Upper lobe of left lung (tissue), 6 donors: ENCODE results near the gene SLC15A1. TPM values are rescaled to one million over a fixed set of nuclear protein-coding genes. Genes with fewer than 3 reads are reported as not detected.

Source experiments
- ATAC-seq, 2 donors: fragments of 200-7000 bp; cut with Tn5 transposase; one replicate each; pipeline ENCODE4 v1.9.1; 2022; ENCODE audit warnings: mild to moderate bottlenecking in 2 of 2, moderate library complexity in 2 of 2; ENCODE audit not compliant: low FRiP score in 2 of 2
- DNase-seq, 2 donors: peaks; one replicate each; pipeline ENCODE4 v3.0.0-alpha.2; 2019 to 2020
- H3K27ac ChIP-seq, 4 donors: fragments of 200-600 bp; sonication (generic); one replicate each; pipeline ENCODE4 v1.5.1; 2016 to 2019
- H3K27me3 ChIP-seq, 4 donors: fragments of 200-600 bp; sonication (generic); one replicate each; pipeline ENCODE4 v1.5.1; 2017 to 2019
- H3K36me3 ChIP-seq, 4 donors: fragments of 200-600 bp; sonication (generic); one replicate each; pipeline ENCODE4 v1.5.1; 2016 to 2019
- H3K4me1 ChIP-seq, 4 donors: fragments of 200-600 bp; sonication (generic); one replicate each; pipeline ENCODE4 v1.5.1; 2018 to 2019
- H3K4me3 ChIP-seq, 4 donors: fragments of 200-600 bp; sonication (generic); one replicate each; pipeline ENCODE4 v1.5.1; 2017 to 2019; ENCODE audit warnings: mild to moderate bottlenecking in 2 of 4, moderate library complexity in 1 of 4
- H3K9me3 ChIP-seq, 4 donors: fragments of 200-600 bp; sonication (generic); one replicate each; pipeline ENCODE4 v1.5.1; 2018 to 2019
- EP300 ChIP-seq, 4 donors: sonication (generic); formaldehyde crosslinking; IDR thresholded peaks; one replicate each; pipeline ENCODE4 v1.5.1; 2017; ENCODE audit warnings: antibody characterized with exemption in 4 of 4, control low read depth in 2 of 4
- POLR2A ChIP-seq, 4 donors: fragments of 450-650 bp; IDR thresholded peaks; one replicate each; pipeline ENCODE4 v1.5.1; 2016 to 2017; ENCODE audit warnings: antibody characterized with exemption in 4 of 4, mild to moderate bottlenecking in 2 of 4
- POLR2AphosphoS5 ChIP-seq, 2 donors: sonication (generic); formaldehyde crosslinking; IDR thresholded peaks; one replicate each; pipeline ENCODE4 v1.5.1; 2017; ENCODE audit warnings: antibody characterized with exemption in 2 of 2
- WGBS, 2 donors: methylation state at CpG; one replicate each; pipeline ENCODE4 v1.1.5; 2017 to 2018; 5-methylcytosine and 5-hydroxymethylcytosine counted together
- total RNA-seq, 6 donors: library from RNA; depleted of rRNA in 4 of 6; stranded (reverse); fragments of >200 nt in 4 of 6; gene quantifications; one replicate each; pipeline versions ENCODE4 v1.1.0 to v1.2.1, GENCODE V29; 2016 to 2021
- TF ChIP-seq, protein P1 (sequence below), 6 experiments: fragments of 450-650 bp in 4 of 6; fragments of 200-600 bp in 2 of 6; sonication (generic) in 2 of 6; IDR thresholded peaks; one replicate each; pipeline ENCODE4 v1.5.1; 2016 to 2019; ENCODE audit warnings: antibody characterized with exemption in 6 of 6
- donor health status: DM: no; HTN: no; CAD: no; lungs with moderate emphysema.
- donor health status: DM: no; HTN: yes; CAD: no; lungs with severe emphysema.

The SLC15A1 gene
- total RNA-seq, 6 donors from 2014 or later, result 0.07 to 0.23 (median 0.15) TPM; not detected in 3

- WGBS, 2 donors, result 87 to 88% methylated on average over 15 of the region's 15 CpGs
- no peaks in the 10 kb centered on the region for H3K9me3 ChIP-seq
- TF ChIP-seq, protein P1, sequence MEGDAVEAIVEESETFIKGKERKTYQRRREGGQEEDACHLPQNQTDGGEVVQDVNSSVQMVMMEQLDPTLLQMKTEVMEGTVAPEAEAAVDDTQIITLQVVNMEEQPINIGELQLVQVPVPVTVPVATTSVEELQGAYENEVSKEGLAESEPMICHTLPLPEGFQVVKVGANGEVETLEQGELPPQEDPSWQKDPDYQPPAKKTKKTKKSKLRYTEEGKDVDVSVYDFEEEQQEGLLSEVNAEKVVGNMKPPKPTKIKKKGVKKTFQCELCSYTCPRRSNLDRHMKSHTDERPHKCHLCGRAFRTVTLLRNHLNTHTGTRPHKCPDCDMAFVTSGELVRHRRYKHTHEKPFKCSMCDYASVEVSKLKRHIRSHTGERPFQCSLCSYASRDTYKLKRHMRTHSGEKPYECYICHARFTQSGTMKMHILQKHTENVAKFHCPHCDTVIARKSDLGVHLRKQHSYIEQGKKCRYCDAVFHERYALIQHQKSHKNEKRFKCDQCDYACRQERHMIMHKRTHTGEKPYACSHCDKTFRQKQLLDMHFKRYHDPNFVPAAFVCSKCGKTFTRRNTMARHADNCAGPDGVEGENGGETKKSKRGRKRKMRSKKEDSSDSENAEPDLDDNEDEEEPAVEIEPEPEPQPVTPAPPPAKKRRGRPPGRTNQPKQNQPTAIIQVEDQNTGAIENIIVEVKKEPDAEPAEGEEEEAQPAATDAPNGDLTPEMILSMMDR (IDR thresholded peaks at IDR 0.05), result no peak
- TF ChIP-seq POLR2A (IDR thresholded peaks at IDR 0.05), result no peak
- no peak for TF ChIP-seq EP300 (IDR thresholded peaks at IDR 0.05)
- TF ChIP-seq POLR2AphosphoS5 (IDR thresholded peaks at IDR 0.05), result no peak
- H3K4me3 ChIP-seq, result no peak overlapping the region
- H3K4me1 ChIP-seq, result no peaks in the 10 kb centered on the region
- H3K36me3 ChIP-seq, result no peaks in the 10 kb centered on the region
- DNase-seq (no peak), ATAC-seq (no peak)
- no peak overlapping the region for H3K27ac ChIP-seq
- H3K27me3 ChIP-seq, result no peaks in the 10 kb centered on the region
Measured at GRCh38 chr13:98690348-98691022, 62.0 kb downstream of the SLC15A1 start.

- Histone ChIP-seq H3K27me3 (no peaks in the 10 kb centered on the region), H3K27ac (no peak overlapping the region), H3K4me3 (no peak overlapping the region), H3K36me3 (no peaks in the 10 kb centered on the region), H3K9me3 (no peaks in the 10 kb centered on the region), H3K4me1 (no peaks in the 10 kb centered on the region)
- no peak for TF ChIP-seq EP300 (IDR thresholded peaks at IDR 0.05)
- DNase-seq, result no peak
- 95 to 98% methylated on average over 3 to 6 of the region's 6 CpGs for WGBS, 2 donors
- no peak for ATAC-seq
Measured at GRCh38 chr13:98689347-98689968, 63.0 kb downstream of the SLC15A1 start.

GRCh38 chr13:98688373-98688772 lies 64.1 kb downstream of the SLC15A1 start:
- no peak for ATAC-seq
- no peaks in the 10 kb centered on the region for H3K27me3 ChIP-seq
- no peak for DNase-seq

GRCh38 chr13:98687319-98687718 lies 65.2 kb downstream of the SLC15A1 start:
- ATAC-seq (no peak), DNase-seq (no peak)
- H3K9me3 ChIP-seq, result no peaks in the 10 kb centered on the region
- H3K4me3 ChIP-seq, result no peak overlapping the region
- no peaks in the 10 kb centered on the region for H3K27me3 ChIP-seq
- no peak overlapping the region for H3K27ac ChIP-seq
- 80 to 84% methylated on average over 5 of the region's 5 CpGs for whole genome bisulfite sequencing, 2 donors
- no peaks in the 10 kb centered on the region for H3K36me3 ChIP-seq
- no peaks in the 10 kb centered on the region for H3K4me1 ChIP-seq
- TF ChIP-seq, protein P1 (IDR thresholded peaks at IDR 0.05), result no peak
- TF ChIP-seq POLR2A (IDR thresholded peaks at IDR 0.05), result no peak
- no peak for TF ChIP-seq EP300 (IDR thresholded peaks at IDR 0.05)
- TF ChIP-seq POLR2AphosphoS5 (IDR thresholded peaks at IDR 0.05), result no peak

More at GRCh38 chr13:98688373-98688772, 64.1 kb downstream of the SLC15A1 start:
- H3K4me1 ChIP-seq, result no peaks in the 10 kb centered on the region
- TF ChIP-seq POLR2AphosphoS5 (IDR thresholded peaks at IDR 0.05), result no peak
- TF ChIP-seq, protein P1 (IDR thresholded peaks at IDR 0.05), result no peak
- no peak for TF ChIP-seq POLR2A (IDR thresholded peaks at IDR 0.05)
- WGBS, 2 donors, result 46% methylated on average over 2 of the region's 2 CpGs
- H3K4me3 ChIP-seq, result no peak overlapping the region
- no peaks in the 10 kb centered on the region for H3K9me3 ChIP-seq
- no peaks in the 10 kb centered on the region for H3K36me3 ChIP-seq
- H3K27ac ChIP-seq, result no peak overlapping the region

DNA sequence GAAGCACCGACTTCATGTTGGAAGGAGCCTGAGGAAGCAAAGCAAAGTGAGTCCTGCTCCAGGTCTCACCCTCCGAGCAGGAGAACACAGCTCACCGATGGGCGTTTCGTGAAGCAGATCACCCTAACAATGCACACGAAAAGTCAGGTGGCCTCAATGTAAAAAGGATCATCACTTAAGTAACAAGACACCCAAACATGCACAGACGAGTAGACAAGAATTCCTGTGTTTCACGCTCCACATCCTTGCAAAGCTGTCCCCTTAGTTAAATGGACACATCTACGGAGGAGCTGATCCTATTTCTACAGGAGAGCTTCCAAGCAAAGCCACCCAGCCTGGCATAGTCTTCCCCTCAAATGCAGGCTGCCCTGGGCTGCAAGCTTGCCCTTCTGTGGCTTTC lies 66.2 kb downstream of the SLC15A1 start:
- Histone ChIP-seq H3K9me3 (no peaks in the 10 kb centered on the region), H3K27ac (no peak overlapping the region), H3K36me3 (no peaks in the 10 kb centered on the region), H3K4me1 (no peaks in the 10 kb centered on the region), H3K4me3 (no peak overlapping the region), H3K27me3 (no peaks in the 10 kb centered on the region)
- DNase-seq (no peak), ATAC-seq (no peak)
- 88 to 89% methylated on average over 9 of the region's 9 CpGs for WGBS, 2 donors
- TF ChIP-seq POLR2AphosphoS5 (IDR thresholded peaks at IDR 0.05), result no peak
- no peak for TF ChIP-seq EP300 (IDR thresholded peaks at IDR 0.05)
- TF ChIP-seq POLR2A (IDR thresholded peaks at IDR 0.05), result no peak
- TF ChIP-seq, protein P1 (IDR thresholded peaks at IDR 0.05), result no peak
